ENCODE data around the gene KRT222. TPM values are rescaled to one million over a fixed set of nuclear protein-coding genes. Genes with fewer than 3 reads are reported as not detected.

KRT222 gene
- polyA plus RNA-seq (2013, experiment 1 of 2): not detected
- polyA plus RNA-seq (2013, experiment 2 of 2): not detected

- no peaks in the 10 kb centered on the region for H3K36me3 ChIP-seq (ENCODE audit: control insufficient read depth in 1 of 2, insufficient read depth in 2 of 2, low read depth in 1 of 2, low read length in 2 of 2)
- peak within 1 kb of the TSS; percentile 82 for H3K9ac ChIP-seq (ENCODE audit: low read length)
- H3K27ac ChIP-seq (ENCODE audit: low read length, poor library complexity, severe bottlenecking): peak within 1 kb of the TSS; percentile 1
- H3K14ac ChIP-seq (ENCODE audit: low read length in 2 of 2): no peak within 1 kb of the TSS
- peaks cover 6% of the 10 kb centered on the region for H3K4me1 ChIP-seq (ENCODE audit: control insufficient read depth, insufficient read depth, low read depth, low read length)
- no peaks in the 10 kb centered on the region for H3K9me3 ChIP-seq (ENCODE audit: control insufficient read depth, low read length)
- DNase-seq: no peak
- H2AFZ ChIP-seq (ENCODE audit: low read depth, low read length): no peak within 1 kb of the TSS
- peak within 1 kb of the TSS in 1 of 2 experiments; percentile 70 for H3K4me3 ChIP-seq (ENCODE audit: insufficient read depth in 1 of 2, low read depth in 1 of 2, low read length in 2 of 2)
- H3K27me3 ChIP-seq (ENCODE audit: control insufficient read depth in 1 of 2, insufficient read depth in 1 of 2, low read length in 2 of 2): no peaks in the 10 kb centered on the region
- 15% methylated on average over 9 of the region's 12 CpGs for WGBS
- no peak within 1 kb of the TSS for H4K91ac ChIP-seq (ENCODE audit: low read length)
- no peak within 1 kb of the TSS for H3K4ac ChIP-seq (ENCODE audit: low read depth in 1 of 2, low read length in 2 of 2)
- H3K4me2 ChIP-seq (ENCODE audit: low read length, poor library complexity, severe bottlenecking): peak within 1 kb of the TSS; percentile 44
- no peak within 1 kb of the TSS for H2BK120ac ChIP-seq (ENCODE audit: low read depth, low read length)
- H3K23ac ChIP-seq (ENCODE audit: low read length in 2 of 2): no peak within 1 kb of the TSS
- H3K18ac ChIP-seq (ENCODE audit: low read depth in 1 of 2, low read length in 2 of 2): no peak within 1 kb of the TSS
- H4K8ac ChIP-seq (ENCODE audit: low read length): no peak within 1 kb of the TSS
- peak within 1 kb of the TSS; percentile 18 for H2AK5ac ChIP-seq (ENCODE audit: low read length, severe bottlenecking)
- H2BK12ac ChIP-seq (ENCODE audit: low read length in 2 of 2): no peak within 1 kb of the TSS
- H2BK15ac ChIP-seq (ENCODE audit: low read depth, poor library complexity, severe bottlenecking): peak within 1 kb of the TSS; percentile 23
- H3K79me1 ChIP-seq (replicated peaks; ENCODE audit: low read length, poor library complexity, severe bottlenecking): no peaks in the 10 kb centered on the region
- H2BK5ac ChIP-seq (ENCODE audit: low read depth, low read length, poor library complexity, severe bottlenecking): no peak within 1 kb of the TSS
Measured at GRCh38 chr17:40664582-40665333, at the start of gene KRT222. Gene KRT222 (minus strand): TSS chr17:40665177. CDS start chr17:40665099, 78 bp downstream.

- H2BK12ac ChIP-seq (ENCODE audit: low read length in 2 of 2): no peak overlapping the region
- peaks cover 3% of the 10 kb centered on the region for H3K4me1 ChIP-seq (ENCODE audit: control insufficient read depth, insufficient read depth, low read depth, low read length)
- WGBS: 90% methylated on average over 5 of the region's 6 CpGs
- H2BK15ac ChIP-seq (ENCODE audit: low read depth, poor library complexity, severe bottlenecking): no peak overlapping the region
- H2BK5ac ChIP-seq (ENCODE audit: low read depth, low read length, poor library complexity, severe bottlenecking): no peak overlapping the region
- no peak overlapping the region for H3K27ac ChIP-seq (ENCODE audit: low read length, poor library complexity, severe bottlenecking)
- H3K9ac ChIP-seq (ENCODE audit: low read length): no peak overlapping the region
- peaks cover 0 to 3% of the 10 kb centered on the region in 2 experiments for H3K36me3 ChIP-seq (ENCODE audit: control insufficient read depth in 1 of 2, insufficient read depth in 2 of 2, low read depth in 1 of 2, low read length in 2 of 2)
- no peaks in the 10 kb centered on the region for H3K9me3 ChIP-seq (ENCODE audit: control insufficient read depth, low read length)
- no peak overlapping the region for H3K4ac ChIP-seq (ENCODE audit: low read depth in 1 of 2, low read length in 2 of 2)
- H3K14ac ChIP-seq (ENCODE audit: low read length in 2 of 2): no peak overlapping the region
- no peak overlapping the region for H4K91ac ChIP-seq (ENCODE audit: low read length)
- no peak for DNase-seq
- no peaks in the 10 kb centered on the region for H3K27me3 ChIP-seq (ENCODE audit: control insufficient read depth in 1 of 2, insufficient read depth in 1 of 2, low read length in 2 of 2)
- H3K4me3 ChIP-seq (ENCODE audit: insufficient read depth in 1 of 2, low read depth in 1 of 2, low read length in 2 of 2): no peak overlapping the region
- H2AFZ ChIP-seq (ENCODE audit: low read depth, low read length): no peak overlapping the region
- H4K8ac ChIP-seq (ENCODE audit: low read length): no peak overlapping the region
- no peak overlapping the region for H3K4me2 ChIP-seq (ENCODE audit: low read length, poor library complexity, severe bottlenecking)
- H2AK5ac ChIP-seq (ENCODE audit: low read length, severe bottlenecking): peak overlapping the region; percentile 42
- H2BK120ac ChIP-seq (ENCODE audit: low read depth, low read length): no peak overlapping the region
- H3K23ac ChIP-seq (ENCODE audit: low read length in 2 of 2): no peak overlapping the region
- H3K79me1 ChIP-seq (replicated peaks; ENCODE audit: low read length, poor library complexity, severe bottlenecking): no peaks in the 10 kb centered on the region
- no peak overlapping the region for H3K18ac ChIP-seq (ENCODE audit: low read depth in 1 of 2, low read length in 2 of 2)
Measured at GRCh38 chr17:40714473-40714872, 49.5 kb upstream of the KRT222 start.

- Histone ChIP-seq H3K79me1 (replicated peaks; ENCODE audit: low read length, poor library complexity, severe bottlenecking) (no peaks in the 10 kb centered on the region), H3K27me3 (ENCODE audit: control insufficient read depth in 1 of 2, insufficient read depth in 1 of 2, low read length in 2 of 2) (no peaks in the 10 kb centered on the region), H4K8ac (ENCODE audit: low read length) (no peak overlapping the region), H2BK12ac (ENCODE audit: low read length in 2 of 2) (no peak overlapping the region), H3K9me3 (ENCODE audit: control insufficient read depth, low read length) (no peaks in the 10 kb centered on the region), H4K91ac (ENCODE audit: low read length) (no peak overlapping the region), H2AFZ (ENCODE audit: low read depth, low read length) (no peak overlapping the region), H2BK15ac (ENCODE audit: low read depth, poor library complexity, severe bottlenecking) (no peak overlapping the region), H3K18ac (ENCODE audit: low read depth in 1 of 2, low read length in 2 of 2) (no peak overlapping the region), H3K4me3 (ENCODE audit: insufficient read depth in 1 of 2, low read depth in 1 of 2, low read length in 2 of 2) (peak overlapping the region in 1 of 2 experiments; percentile 22), H2BK5ac (ENCODE audit: low read depth, low read length, poor library complexity, severe bottlenecking) (no peak overlapping the region), H2BK120ac (ENCODE audit: low read depth, low read length) (no peak overlapping the region), H3K36me3 (ENCODE audit: control insufficient read depth in 1 of 2, insufficient read depth in 2 of 2, low read depth in 1 of 2, low read length in 2 of 2) (no peaks in the 10 kb centered on the region), H3K14ac (ENCODE audit: low read length in 2 of 2) (no peak overlapping the region), H3K23ac (ENCODE audit: low read length in 2 of 2) (no peak overlapping the region), H3K9ac (ENCODE audit: low read length) (peak overlapping the region; percentile 50), H3K4me2 (ENCODE audit: low read length, poor library complexity, severe bottlenecking) (no peak overlapping the region), H3K4ac (ENCODE audit: low read depth in 1 of 2, low read length in 2 of 2) (no peak overlapping the region), H3K27ac (ENCODE audit: low read length, poor library complexity, severe bottlenecking) (no peak overlapping the region), H3K4me1 (ENCODE audit: control insufficient read depth, insufficient read depth, low read depth, low read length) (peaks cover 2% of the 10 kb centered on the region), H2AK5ac (ENCODE audit: low read length, severe bottlenecking) (no peak overlapping the region)
- DNase-seq: no peak
- 40% methylated on average over 6 of the region's 7 CpGs for WGBS
Measured at GRCh38 chr17:40707745-40708144, 42.8 kb upstream of the KRT222 start.

- no peaks in the 10 kb centered on the region for H3K27me3 ChIP-seq (ENCODE audit: control insufficient read depth in 1 of 2, insufficient read depth in 1 of 2, low read length in 2 of 2)
- no peaks in the 10 kb centered on the region for H3K9me3 ChIP-seq (ENCODE audit: control insufficient read depth, low read length)
- no peak overlapping the region for H4K91ac ChIP-seq (ENCODE audit: low read length)
- H3K14ac ChIP-seq (ENCODE audit: low read length in 2 of 2): no peak overlapping the region
- no peak overlapping the region for H3K4me2 ChIP-seq (ENCODE audit: low read length, poor library complexity, severe bottlenecking)
- H3K79me1 ChIP-seq (replicated peaks; ENCODE audit: low read length, poor library complexity, severe bottlenecking): no peaks in the 10 kb centered on the region
- no peak overlapping the region for H3K23ac ChIP-seq (ENCODE audit: low read length in 2 of 2)
- no peak overlapping the region for H3K18ac ChIP-seq (ENCODE audit: low read depth in 1 of 2, low read length in 2 of 2)
- no peak overlapping the region for H2BK12ac ChIP-seq (ENCODE audit: low read length in 2 of 2)
- no peak overlapping the region for H4K8ac ChIP-seq (ENCODE audit: low read length)
- H3K27ac ChIP-seq (ENCODE audit: low read length, poor library complexity, severe bottlenecking): no peak overlapping the region
- peaks cover 2% of the 10 kb centered on the region for H3K4me1 ChIP-seq (ENCODE audit: control insufficient read depth, insufficient read depth, low read depth, low read length)
- no peak overlapping the region for H3K4me3 ChIP-seq (ENCODE audit: insufficient read depth in 1 of 2, low read depth in 1 of 2, low read length in 2 of 2)
- no peak overlapping the region for H2BK15ac ChIP-seq (ENCODE audit: low read depth, poor library complexity, severe bottlenecking)
- H3K9ac ChIP-seq (ENCODE audit: low read length): no peak overlapping the region
- no peaks in the 10 kb centered on the region for H3K36me3 ChIP-seq (ENCODE audit: control insufficient read depth in 1 of 2, insufficient read depth in 2 of 2, low read depth in 1 of 2, low read length in 2 of 2)
- 73% methylated on average over 2 of the region's 4 CpGs for WGBS
- H2BK120ac ChIP-seq (ENCODE audit: low read depth, low read length): no peak overlapping the region
- no peak overlapping the region for H3K4ac ChIP-seq (ENCODE audit: low read depth in 1 of 2, low read length in 2 of 2)
- DNase-seq: no peak
- H2BK5ac ChIP-seq (ENCODE audit: low read depth, low read length, poor library complexity, severe bottlenecking): no peak overlapping the region
- H2AK5ac ChIP-seq (ENCODE audit: low read length, severe bottlenecking): no peak overlapping the region
- no peak overlapping the region for H2AFZ ChIP-seq (ENCODE audit: low read depth, low read length)
Measured at GRCh38 chr17:40705584-40705983, 40.6 kb upstream of the KRT222 start.
